ENCODE measurements around the gene ADGRG2.
"Not testable (repeated sequence)": the region's sequence is repeated elsewhere in the genome, so short reads cannot be mapped to it uniquely, and the experiment has no call there.

Gene ADGRG2

GRCh38 chrX:19072372-19072771, 49.9 kb downstream of the ADGRG2 start:
- DNase-seq: no peak

DNA sequence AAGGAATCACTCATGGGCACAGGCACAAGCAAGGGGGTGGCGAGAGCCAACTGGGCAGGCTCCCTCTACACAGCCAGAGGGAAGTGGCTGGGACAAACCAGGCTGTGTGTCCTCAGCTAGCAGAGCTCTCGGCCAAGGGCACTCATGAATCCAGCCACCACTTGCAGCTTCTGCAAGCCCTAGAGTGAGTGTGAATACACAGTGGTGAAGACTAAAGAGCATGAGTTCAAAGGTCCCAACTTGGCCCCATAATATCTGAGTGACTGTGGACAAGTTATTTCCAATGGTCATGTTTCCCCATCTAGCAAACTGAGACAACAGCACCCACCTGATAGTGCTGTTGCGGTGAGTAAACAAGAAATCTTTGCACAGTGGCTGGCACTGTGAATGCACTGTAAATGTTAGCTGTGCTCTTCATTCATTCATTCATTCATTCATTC, 51.7 kb downstream of the ADGRG2 start:
- DNase-seq: no peak

GRCh38 chrX:19066987-19067386, 55.3 kb downstream of the ADGRG2 start:
- DNase-seq: not testable (repeated sequence)

- DNase-seq: no peak
These were observed 56.7 kb downstream of the ADGRG2 start for GRCh38 chrX:19065535-19065934.

DNA sequence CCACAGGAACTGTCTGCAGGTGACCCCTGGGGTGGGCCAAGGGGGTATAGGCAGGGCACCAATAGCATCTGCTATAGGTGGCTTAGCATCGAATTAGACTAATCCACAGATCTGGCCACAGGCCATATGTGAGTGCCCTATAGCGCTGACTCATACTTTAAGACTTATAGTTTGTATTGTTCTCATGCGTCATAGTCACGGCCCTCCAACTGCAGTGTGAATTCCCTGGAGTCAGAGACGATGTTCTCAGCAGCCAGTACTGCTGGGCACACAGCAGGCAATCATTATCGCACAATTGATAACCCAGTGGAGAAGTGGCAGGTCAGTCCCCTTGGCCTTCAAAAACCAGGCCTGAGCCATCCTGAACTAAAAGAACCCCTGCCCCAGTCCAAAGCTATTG, 58.1 kb downstream of the ADGRG2 start:
- no peak for DNase-seq

DNA sequence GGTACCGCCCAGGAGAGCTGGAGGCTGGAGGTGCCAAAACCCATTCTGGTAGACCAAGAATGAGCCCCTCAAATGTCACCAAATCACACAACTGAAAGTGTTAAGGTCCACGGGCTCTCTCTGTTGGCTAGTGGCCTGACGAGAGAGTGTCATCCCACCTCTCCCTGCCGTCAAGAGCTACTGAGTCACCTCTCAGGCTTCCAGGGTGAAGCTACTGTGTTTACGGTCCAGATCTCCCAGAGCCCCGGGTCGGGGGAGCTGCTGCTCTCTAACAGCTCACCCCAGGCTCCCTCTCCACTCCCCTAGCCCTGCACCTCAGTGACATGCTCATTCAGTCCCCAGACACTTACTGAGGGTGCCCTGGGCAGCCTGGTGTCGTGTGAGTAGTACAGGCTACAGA, 59.2 kb downstream of the ADGRG2 start:
- DNase-seq: no peak

DNA sequence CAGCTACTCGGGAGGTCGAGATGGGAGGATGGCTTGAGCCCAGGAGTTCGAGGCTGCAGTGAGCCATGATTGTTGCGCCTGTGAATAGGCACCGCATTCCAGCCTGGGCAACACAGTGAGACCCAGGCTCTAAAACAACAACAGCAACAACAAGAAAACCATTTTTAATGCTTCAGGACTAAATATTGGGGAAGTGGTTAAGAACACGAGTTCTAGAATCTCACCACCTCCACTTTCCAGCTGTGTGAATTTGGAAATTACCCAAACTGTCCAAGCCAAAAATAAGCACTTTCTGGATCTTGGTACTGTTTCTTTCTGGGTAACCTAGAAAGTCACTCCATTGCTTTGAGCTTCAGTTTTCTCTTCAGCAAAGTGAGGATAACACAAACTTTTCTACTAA, 63.2 kb downstream of the ADGRG2 start:
- no peak for DNase-seq

GRCh38 chrX:19057856-19058255, 64.4 kb downstream of the ADGRG2 start:
- no peak for DNase-seq

GRCh38 chrX:19049110-19049509, 73.2 kb downstream of the ADGRG2 start:
- DNase-seq: no peak

GRCh38 chrX:19046343-19047215, 75.7 kb downstream of the ADGRG2 start:
- no peak for DNase-seq

GRCh38 chrX:19040373-19040772, 81.9 kb downstream of the ADGRG2 start:
- DNase-seq: no peak

DNA sequence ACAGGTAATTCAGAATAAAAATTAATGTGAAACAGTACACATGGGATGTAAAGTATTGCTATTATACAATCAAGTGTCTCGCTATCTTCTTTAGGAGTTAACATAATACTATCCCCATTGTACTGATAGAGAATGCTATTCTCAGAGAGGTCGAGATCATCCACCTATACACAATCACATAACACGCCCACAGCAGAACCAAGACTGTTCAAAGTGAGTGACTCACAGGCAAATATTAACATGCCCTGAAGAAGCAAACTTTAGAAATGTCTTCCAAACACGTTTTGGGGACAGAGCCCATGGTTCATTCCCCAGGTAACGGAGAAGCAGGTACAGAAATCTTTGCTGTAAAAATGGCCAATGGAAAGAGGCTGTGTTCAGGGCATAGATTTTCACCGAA, 88.2 kb downstream of the ADGRG2 start:
- DNase-seq: no peak

GRCh38 chrX:19030805-19031204, 91.5 kb downstream of the ADGRG2 start:
- DNase-seq: no peak

- no peak for DNase-seq
These were observed 93.7 kb downstream of the ADGRG2 start for GRCh38 chrX:19028560-19028959.

GRCh38 chrX:19024366-19024765, 97.9 kb downstream of the ADGRG2 start:
- DNase-seq: no peak

GRCh38 chrX:19019996-19020395, 102.3 kb downstream of the ADGRG2 start:
- DNase-seq: no peak

DNA sequence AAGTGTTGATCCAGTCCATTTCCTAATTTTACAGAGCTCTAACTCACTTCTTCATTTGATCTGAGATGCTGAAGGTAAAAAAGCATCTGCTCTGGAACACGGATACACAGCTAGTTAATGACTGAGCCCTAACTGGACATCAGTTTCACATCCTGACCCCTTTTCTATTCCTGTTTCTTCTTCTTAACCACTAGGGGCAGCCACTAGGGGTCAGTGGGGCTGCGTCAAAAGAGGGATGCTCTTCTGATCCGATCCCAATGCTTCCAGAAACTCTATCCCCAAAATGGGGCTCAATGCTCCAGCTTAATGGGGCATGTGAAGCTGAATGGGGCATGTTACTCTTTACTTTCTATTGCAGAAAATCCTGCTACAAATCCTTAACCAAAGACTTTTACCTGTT, 105.0 kb downstream of the ADGRG2 start:
- DNase-seq: no peak

DNA sequence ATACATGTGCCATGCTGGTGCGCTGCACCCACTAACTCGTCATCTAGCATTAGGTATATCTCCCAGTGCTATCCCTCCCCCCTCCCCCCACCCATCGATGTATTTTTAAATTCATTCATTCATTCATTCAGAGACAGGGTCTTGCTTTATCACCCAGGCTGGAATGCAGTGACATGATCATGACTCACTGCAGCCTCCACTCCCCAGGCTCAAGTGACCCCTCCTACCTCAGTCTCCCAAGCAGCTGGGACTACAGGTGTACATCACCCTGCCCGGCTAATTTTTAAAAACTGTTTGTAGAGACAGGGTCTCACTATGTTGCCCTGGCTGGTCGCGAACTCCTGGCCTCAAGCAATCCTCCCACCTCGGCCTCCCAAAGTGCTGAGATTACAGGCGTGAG, 105.7 kb downstream of the ADGRG2 start:
- not testable (repeated sequence) for DNase-seq

DNA sequence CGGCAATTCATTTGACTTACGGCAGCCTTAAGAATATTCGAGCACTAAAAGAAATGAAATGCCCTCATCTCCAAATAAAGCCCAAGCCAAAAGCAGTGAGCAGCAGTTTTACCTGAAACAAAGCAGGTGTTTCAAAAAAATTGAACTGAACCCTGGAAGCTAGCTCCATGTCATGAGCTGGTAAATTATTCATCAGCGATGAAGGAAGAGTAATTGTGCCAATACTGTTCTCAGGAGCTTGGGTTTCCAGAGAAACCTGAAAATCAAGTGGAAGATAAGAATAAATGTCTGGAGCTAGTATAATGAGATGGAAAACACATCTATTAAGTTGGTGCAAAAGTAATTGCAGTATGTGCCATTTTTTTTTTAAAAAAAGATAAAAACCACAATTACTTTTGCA, 114.4 kb downstream of the ADGRG2 start:
- DNase-seq: no peak

DNA sequence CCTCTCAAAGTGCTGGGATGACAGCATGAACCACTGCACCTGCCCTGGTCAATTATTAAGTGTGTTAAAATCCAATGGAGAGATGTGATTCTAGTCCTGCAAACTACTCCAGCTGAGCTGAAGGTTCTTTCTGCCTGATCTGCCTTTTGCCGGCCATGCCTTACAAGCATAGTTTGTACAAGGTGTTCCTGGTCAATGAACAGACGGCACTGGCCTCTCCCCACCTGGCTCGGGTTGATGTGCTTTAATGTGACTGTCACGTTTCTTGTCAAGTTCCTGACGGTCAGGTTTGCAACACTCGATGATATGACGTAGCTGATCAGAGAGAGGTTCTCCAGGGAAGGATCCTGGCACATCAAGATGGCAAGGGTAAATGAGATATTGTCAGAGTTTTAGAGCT, 115.3 kb downstream of the ADGRG2 start:
- DNase-seq: no peak

DNA sequence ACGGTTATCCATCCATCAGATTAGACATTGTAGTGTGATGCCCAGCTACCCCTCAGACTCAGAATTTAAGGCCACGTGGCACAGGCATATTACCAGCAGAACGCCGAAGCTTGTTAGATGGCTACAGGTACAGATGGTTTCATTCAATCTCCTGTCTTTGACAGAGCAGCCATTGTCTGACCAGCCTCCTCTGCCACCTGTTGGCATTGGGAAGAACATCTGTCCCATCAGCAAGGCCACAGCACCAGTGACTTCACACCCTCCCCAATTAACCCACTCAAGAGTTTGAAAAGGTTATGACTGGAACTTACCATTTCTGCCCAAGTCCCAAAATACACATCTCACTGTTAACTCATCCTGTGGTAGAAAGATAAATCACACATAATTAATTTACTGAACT, 116.4 kb downstream of the ADGRG2 start:
- no peak for DNase-seq

DNA sequence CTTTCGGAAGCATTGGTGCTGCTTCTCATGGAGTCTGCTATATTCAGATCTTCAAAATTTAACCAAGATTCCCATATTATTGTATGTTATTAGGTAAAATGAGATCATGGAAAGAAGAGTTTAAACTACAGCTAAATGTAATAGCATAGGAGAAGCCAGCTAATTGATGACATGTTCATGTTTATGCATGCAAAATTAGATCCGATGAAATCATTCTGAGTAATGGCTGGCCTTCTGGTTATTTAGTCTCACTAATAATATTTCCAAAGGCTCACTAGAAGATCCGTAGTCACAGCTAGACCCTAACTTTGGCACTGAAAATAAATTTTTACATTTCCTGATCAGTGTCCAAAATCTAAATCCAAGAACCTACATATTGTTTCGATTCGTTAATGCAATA, 118.5 kb downstream of the ADGRG2 start:
- DNase-seq: no peak

- no peak for DNase-seq
These were observed 123.6 kb downstream of the ADGRG2 start for GRCh38 chrX:18998653-18999052.

GRCh38 chrX:18997916-18998315, 124.4 kb downstream of the ADGRG2 start:
- no peak for DNase-seq

- no peak for DNase-seq
These were observed 125.7 kb downstream of the ADGRG2 start for GRCh38 chrX:18996536-18996935.
